HepG2 (cell line): Measurements from ENCODE around the gene SLC9A1. TPM values are rescaled to one million over a fixed set of nuclear protein-coding genes. Genes with fewer than 3 reads are reported as not detected.
A peak's percentile ranks its signal among the peaks of the same experiment; 100 is the strongest.

ENCODE experiments used
- ATF6 ChIP-seq: sonication (generic); formaldehyde crosslinking; conservative IDR thresholded peaks from 2 replicates; pipeline ENCODE4 v1.4.0; 2020; ENCODE audit warnings: missing genetic modification reagents
- EP300 ChIP-seq, 3 experiments: sonication (generic) in 1 of 3; formaldehyde crosslinking in 1 of 3; IDR thresholded peaks; 2 replicates each; pipeline versions ENCODE4 v1.5.1 to v1.6.1; 2011 to 2020; ENCODE audit warnings: low read depth in 2 of 3, low read length in 2 of 3, borderline replicate concordance in 1 of 3, improper control_type of control experiment in 1 of 3, mild to moderate bottlenecking in 1 of 3, missing genetic modification reagents in 1 of 3, moderate library complexity in 1 of 3
- ETS1 ChIP-seq: sonication (generic); formaldehyde crosslinking; IDR thresholded peaks from 2 replicates; pipeline ENCODE4 v1.4.0; 2020; ENCODE audit warnings: missing genetic modification reagents
- HHEX ChIP-seq: IDR thresholded peaks from 2 replicates; pipeline ENCODE4 v1.6.1; 2016; ENCODE audit warnings: control low read depth
- IKZF1 ChIP-seq: fragments of 450-650 bp; IDR thresholded peaks from 2 replicates; pipeline ENCODE4 v1.7.1; 2016
- RFX5 ChIP-seq: IDR thresholded peaks from 2 replicates; pipeline ENCODE4 v1.6.1; 2011; ENCODE audit warnings: low read depth, low read length, improper control_type of control experiment
- SALL2 ChIP-seq: sonication (generic); formaldehyde crosslinking; IDR thresholded peaks from 2 replicates; pipeline ENCODE4 v1.8.1; 2023; ENCODE audit warnings: mild to moderate bottlenecking, missing genetic modification reagents, inconsistent platforms
- SNAI1 ChIP-seq: sonication (generic); formaldehyde crosslinking; IDR thresholded peaks from 2 replicates; pipeline ENCODE4 v1.5.0; 2020; ENCODE audit warnings: mild to moderate bottlenecking, missing genetic modification reagents, borderline replicate concordance
- TBX3 ChIP-seq: fragments of 450-650 bp; IDR thresholded peaks from 2 replicates; pipeline ENCODE4 v1.6.1; 2017; ENCODE audit warnings: antibody characterized with exemption, mild to moderate bottlenecking, inconsistent platforms, borderline replicate concordance
- TFDP1 ChIP-seq: IDR thresholded peaks from 2 replicates; pipeline ENCODE4 v1.6.1; 2016; ENCODE audit warnings: missing compliant biosample characterization, missing genetic modification reagents, borderline replicate concordance
- TP53 ChIP-seq: sonication (generic); formaldehyde crosslinking; conservative IDR thresholded peaks from 2 replicates; pipeline ENCODE4 v1.4.0; 2020; ENCODE audit warnings: missing genetic modification reagents
- ZBED4 ChIP-seq: sonication (generic); formaldehyde crosslinking; IDR thresholded peaks from 2 replicates; pipeline ENCODE4 v1.4.0; 2020; ENCODE audit warnings: missing genetic modification reagents, borderline replicate concordance
- ZBTB38 ChIP-seq: sonication (generic); formaldehyde crosslinking; IDR thresholded peaks from 2 replicates; pipeline ENCODE4 v1.5.1; 2020; ENCODE audit warnings: mild to moderate bottlenecking, missing genetic modification reagents
- ZFP82 ChIP-seq: sonication (generic); formaldehyde crosslinking; IDR thresholded peaks from 2 replicates; pipeline ENCODE4 v1.5.1; 2020; ENCODE audit warnings: mild to moderate bottlenecking, missing genetic modification reagents, borderline replicate concordance
- ZFYVE20 ChIP-seq: sonication (generic); formaldehyde crosslinking; IDR thresholded peaks from 2 replicates; pipeline ENCODE4 v1.8.0; 2023; ENCODE audit warnings: low read depth, mild to moderate bottlenecking, moderate library complexity, missing genetic modification reagents, borderline replicate concordance
- ZNF10 ChIP-seq: sonication (generic); formaldehyde crosslinking; IDR thresholded peaks from 2 replicates; pipeline ENCODE4 v1.4.0; 2020; ENCODE audit warnings: mild to moderate bottlenecking, low read depth, missing genetic modification reagents, borderline replicate concordance
- ZNF33A ChIP-seq: sonication (generic); formaldehyde crosslinking; IDR thresholded peaks from 2 replicates; pipeline ENCODE4 v1.5.1; 2020; ENCODE audit warnings: missing genetic modification reagents, mild to moderate bottlenecking, moderate library complexity, borderline replicate concordance
- ZNF550 ChIP-seq: sonication (generic); formaldehyde crosslinking; IDR thresholded peaks from 2 replicates; pipeline ENCODE4 v1.4.0; 2020; ENCODE audit warnings: mild to moderate bottlenecking, missing genetic modification reagents, borderline replicate concordance
- ZNF557 ChIP-seq: sonication (generic); formaldehyde crosslinking; IDR thresholded peaks from 2 replicates; pipeline ENCODE4 v1.4.0; 2020; ENCODE audit warnings: missing genetic modification reagents
- ZNF616 ChIP-seq: sonication (generic); formaldehyde crosslinking; IDR thresholded peaks from 2 replicates; pipeline ENCODE4 v1.5.0; 2020; ENCODE audit warnings: low read depth, mild to moderate bottlenecking, missing genetic modification reagents
- polyA plus RNA-seq, 8 experiments: library from polyadenylated mRNA; depleted of rRNA in 3 of 8; stranded (reverse) in 7 of 8; unstranded in 1 of 8; fragments of >200 nt; fragmentation: Illumina TruSeq in 4 of 8; extraction: Trizol in 4 of 8; gene quantifications; 2 replicates each; pipeline versions ENCODE4 v1.2.1 to v1.2.3, GENCODE V29; 2011 to 2016; ENCODE audit warnings: low read depth in 4 of 8, missing spikeins in 1 of 8, mixed read lengths in 1 of 8; ENCODE audit not compliant: insufficient read depth in 1 of 8
- total RNA-seq, 5 experiments: library from RNA; depleted of rRNA; stranded (reverse); fragments of >200 nt; fragmentation: Illumina TruSeq; extraction: Trizol; gene quantifications; 2 replicates each; pipeline ENCODE4 v1.2.3, GENCODE V29; 2016; ENCODE audit warnings: low read depth in 1 of 5

The SLC9A1 gene
- total and polyA plus RNA-seq, 2 of the 13 experiments (the other 11 are each of a cell fraction or from before 2014, with no cell fraction given), result 1.4 to 2.9 TPM

- TF ChIP-seq TP53 (CRISPR knock-in tag), result no peak
- TF ChIP-seq IKZF1, result no peak
- TF ChIP-seq ZNF550 (CRISPR knock-in tag), result 0 out of 2 replicates have a peak, but pooled peaks have one; percentile 79
- TF ChIP-seq EP300 (IDR thresholded peaks at IDR 0.05; ENCODE audit: low read depth in 2 of 2, low read length in 2 of 2), result peak; percentile 36 to 62; a peak in 3 of 4 replicates
- TF ChIP-seq EP300 (CRISPR knock-in tag; IDR thresholded peaks at IDR 0.05; ENCODE audit: borderline replicate concordance), result no peak
- peak; percentile 82 for TF ChIP-seq ZBED4
- TF ChIP-seq ETS1 (CRISPR knock-in tag), result peak; percentile 69; the same call in 1 of the 2 replicates
- TF ChIP-seq TBX3, result no peak
- TF ChIP-seq SNAI1 (CRISPR knock-in tag), result 0 out of 2 replicates have a peak, but pooled peaks have one; percentile 94
- TF ChIP-seq ZNF616 (CRISPR knock-in tag), result 0 out of 2 replicates have a peak, but pooled peaks have one; percentile 58
- no peak for TF ChIP-seq HHEX (CRISPR knock-in tag)
- no peak for TF ChIP-seq ZNF10 (CRISPR knock-in tag)
- peak; percentile 46; the same call in 1 of the 2 replicates for TF ChIP-seq ZFP82 (CRISPR knock-in tag)
- TF ChIP-seq RFX5, result no peak
- TF ChIP-seq ATF6, result no peak
- TF ChIP-seq ZNF557 (CRISPR knock-in tag), result peak; percentile 43; the same call in 1 of the 2 replicates
- no peak for TF ChIP-seq ZFYVE20 (CRISPR knock-in tag)
- TF ChIP-seq TFDP1 (CRISPR knock-in tag), result peak; percentile 38; the same call in 1 of the 2 replicates
- TF ChIP-seq ZNF33A (CRISPR knock-in tag), result no peak
- peak; percentile 95 for TF ChIP-seq SALL2 (CRISPR knock-in tag)
- TF ChIP-seq ZBTB38 (CRISPR knock-in tag), result peak; percentile 97
These were observed at the start of gene SLC9A1 (continued) for GRCh38 chr1:27154991-27155781.
